D341Med (cell line): ENCODE measurements around the gene ILKAP.

Experiments used
- DNase-seq: peaks from one replicate; pipeline ENCODE4 v3.0.0; 2012; ENCODE audit warnings: low spot score

The ILKAP gene

GRCh38 chr2:238122287-238123217 is 80.9 kb downstream of the ILKAP start:
- DNase-seq: no peak

GRCh38 chr2:238121511-238122286 is 81.8 kb downstream of the ILKAP start:
- DNase-seq: no peak

- no peak for DNase-seq
These were observed 82.8 kb downstream of the ILKAP start for GRCh38 chr2:238120463-238121298.
